Measurements from ENCODE around the gene ENOX1. TPM values are rescaled to one million over a fixed set of nuclear protein-coding genes. Genes with fewer than 3 reads are reported as not detected.

The ENOX1 gene
- total RNA-seq, 1 donor from 2014 or later: 1.1 TPM

DNA sequence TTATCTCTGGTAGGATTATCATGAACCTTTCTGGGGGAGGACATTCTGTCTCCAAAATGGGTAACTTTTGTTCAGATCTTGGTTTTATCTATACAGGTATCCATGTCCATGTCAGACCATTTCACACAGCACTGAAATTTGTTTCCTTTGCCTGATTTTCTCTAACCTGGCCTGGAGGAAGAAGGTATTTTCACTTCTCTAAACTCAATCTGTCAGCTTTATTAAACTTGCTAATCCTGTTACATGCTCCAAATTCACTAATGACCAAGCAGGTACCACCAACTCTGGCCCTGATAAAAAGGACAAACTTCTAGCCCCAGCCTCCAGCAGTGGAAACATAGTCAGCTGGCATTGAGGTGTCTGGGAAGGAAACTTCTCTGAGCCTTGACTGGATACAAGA lies 529.0 kb downstream of the ENOX1 start:
- H3K27me3 Mint-ChIP-seq (ENCODE audit: insufficient read depth, low read depth): no peaks in the 10 kb centered on the region
- H3K27ac Mint-ChIP-seq: no peak overlapping the region
- no peaks in the 10 kb centered on the region for H3K9me3 ChIP-seq (ENCODE audit: low read depth)
- H3K9ac ChIP-seq: no peak overlapping the region
- H4K20me1 ChIP-seq (ENCODE audit: low read depth): no peaks in the 10 kb centered on the region
- no peaks in the 10 kb centered on the region for H3K79me2 ChIP-seq (ENCODE audit: low read depth)
- H3K4me1 Mint-ChIP-seq: no peaks in the 10 kb centered on the region
- no peaks in the 10 kb centered on the region for H3K36me3 Mint-ChIP-seq
- H3K4me3 ChIP-seq: no peak overlapping the region
- H3K27me3 ChIP-seq: no peaks in the 10 kb centered on the region
- no peaks in the 10 kb centered on the region for H3K9me3 Mint-ChIP-seq
- no peak overlapping the region for H3K4me2 ChIP-seq
- no peaks in the 10 kb centered on the region for H3K4me1 ChIP-seq
- no peak overlapping the region for H3K4me3 Mint-ChIP-seq
- H2AFZ ChIP-seq (replicated peaks): no peak overlapping the region
- no peak for DNase-seq (ENCODE audit: low spot score)
- TF ChIP-seq EZH2phosphoT487 (IDR thresholded peaks at IDR 0.05) (no peak), EZH2 (IDR thresholded peaks at IDR 0.05) (no peak)
- TF ChIP-seq, protein P1, sequence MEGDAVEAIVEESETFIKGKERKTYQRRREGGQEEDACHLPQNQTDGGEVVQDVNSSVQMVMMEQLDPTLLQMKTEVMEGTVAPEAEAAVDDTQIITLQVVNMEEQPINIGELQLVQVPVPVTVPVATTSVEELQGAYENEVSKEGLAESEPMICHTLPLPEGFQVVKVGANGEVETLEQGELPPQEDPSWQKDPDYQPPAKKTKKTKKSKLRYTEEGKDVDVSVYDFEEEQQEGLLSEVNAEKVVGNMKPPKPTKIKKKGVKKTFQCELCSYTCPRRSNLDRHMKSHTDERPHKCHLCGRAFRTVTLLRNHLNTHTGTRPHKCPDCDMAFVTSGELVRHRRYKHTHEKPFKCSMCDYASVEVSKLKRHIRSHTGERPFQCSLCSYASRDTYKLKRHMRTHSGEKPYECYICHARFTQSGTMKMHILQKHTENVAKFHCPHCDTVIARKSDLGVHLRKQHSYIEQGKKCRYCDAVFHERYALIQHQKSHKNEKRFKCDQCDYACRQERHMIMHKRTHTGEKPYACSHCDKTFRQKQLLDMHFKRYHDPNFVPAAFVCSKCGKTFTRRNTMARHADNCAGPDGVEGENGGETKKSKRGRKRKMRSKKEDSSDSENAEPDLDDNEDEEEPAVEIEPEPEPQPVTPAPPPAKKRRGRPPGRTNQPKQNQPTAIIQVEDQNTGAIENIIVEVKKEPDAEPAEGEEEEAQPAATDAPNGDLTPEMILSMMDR (IDR thresholded peaks at IDR 0.05): no peak
- no peaks in the 10 kb centered on the region for H3F3A ChIP-seq (ENCODE audit: low read depth)
- no peak overlapping the region for H3K27ac ChIP-seq
- no peaks in the 10 kb centered on the region for H3K36me3 ChIP-seq

DNA sequence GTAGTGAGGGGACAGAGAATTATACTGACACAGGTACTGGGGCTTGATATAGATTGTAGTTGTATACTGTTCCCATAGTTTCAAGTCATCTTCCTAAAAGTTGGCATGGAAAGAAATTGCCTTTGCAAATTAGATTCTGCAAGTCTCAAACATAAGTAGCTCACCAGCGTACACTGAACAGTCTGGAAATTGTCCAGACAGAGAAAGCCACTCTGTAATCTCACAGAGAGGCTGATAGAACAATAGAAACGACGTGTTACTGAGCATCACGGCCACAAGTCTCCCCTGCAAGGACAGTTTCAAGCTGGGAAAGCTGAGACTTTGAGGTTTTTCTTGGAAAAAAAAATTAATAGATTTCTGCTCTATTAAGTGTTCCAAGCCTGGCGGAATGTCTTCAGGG lies 534.8 kb downstream of the ENOX1 start:
- no peaks in the 10 kb centered on the region for H3K27me3 Mint-ChIP-seq (ENCODE audit: insufficient read depth, low read depth)
- no peak overlapping the region for H3K4me3 Mint-ChIP-seq
- no peaks in the 10 kb centered on the region for H3K9me3 Mint-ChIP-seq

DNA sequence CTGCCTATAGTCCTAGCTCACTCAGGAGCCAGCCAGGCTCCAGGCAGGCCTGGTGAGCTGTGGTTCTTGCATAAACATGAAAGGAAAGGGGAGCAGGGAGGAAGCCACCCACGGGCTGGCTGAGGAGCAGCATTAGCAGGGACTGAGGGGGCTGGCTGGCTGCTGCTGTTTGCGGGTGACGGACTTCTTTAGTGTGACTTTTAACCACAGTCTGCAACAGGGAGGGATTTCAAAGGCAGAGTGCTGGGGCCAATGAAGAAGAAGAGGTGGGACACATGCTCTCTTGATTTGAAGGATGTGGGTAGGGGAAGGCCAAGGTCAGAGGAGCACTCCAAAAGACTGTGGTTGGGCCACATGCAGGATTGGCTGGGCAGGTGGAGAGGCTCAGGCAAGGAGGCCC lies 540.4 kb downstream of the ENOX1 start:
- no peak overlapping the region for H3K4me3 ChIP-seq
- H3K4me2 ChIP-seq: no peak overlapping the region
- no peak for DNase-seq (ENCODE audit: low spot score)
- no peaks in the 10 kb centered on the region for H3K79me2 ChIP-seq (ENCODE audit: low read depth)
- peaks cover 6% of the 10 kb centered on the region for H3K4me1 Mint-ChIP-seq
- TF ChIP-seq EZH2phosphoT487 (IDR thresholded peaks at IDR 0.05): no peak
- TF ChIP-seq EZH2 (IDR thresholded peaks at IDR 0.05): no peak
- TF ChIP-seq, protein P1 (IDR thresholded peaks at IDR 0.05): no peak
- H3F3A ChIP-seq (ENCODE audit: low read depth): no peaks in the 10 kb centered on the region
- H3K36me3 ChIP-seq: no peaks in the 10 kb centered on the region
- H4K20me1 ChIP-seq (ENCODE audit: low read depth): no peaks in the 10 kb centered on the region
- no peak overlapping the region for H3K4me3 Mint-ChIP-seq
- H3K9me3 ChIP-seq (ENCODE audit: low read depth): no peaks in the 10 kb centered on the region
- H3K9ac ChIP-seq: no peak overlapping the region
- no peaks in the 10 kb centered on the region for H3K9me3 Mint-ChIP-seq
- H3K27me3 ChIP-seq: no peaks in the 10 kb centered on the region
- no peaks in the 10 kb centered on the region for H3K27me3 Mint-ChIP-seq (ENCODE audit: insufficient read depth, low read depth)
- no peaks in the 10 kb centered on the region for H3K36me3 Mint-ChIP-seq
- no peak overlapping the region for H2AFZ ChIP-seq (replicated peaks)
- no peak overlapping the region for H3K27ac ChIP-seq
- H3K27ac Mint-ChIP-seq: no peak overlapping the region
- H3K4me1 ChIP-seq: no peaks in the 10 kb centered on the region

More for the DNA sequence above, 534.8 kb downstream of the ENOX1 start:
- Histone ChIP-seq H3K27me3 (no peaks in the 10 kb centered on the region), H3K4me1 (no peaks in the 10 kb centered on the region), H3K9me3 (ENCODE audit: low read depth) (no peaks in the 10 kb centered on the region), H3K9ac (no peak overlapping the region), H3K27ac (no peak overlapping the region), H3K36me3 (no peaks in the 10 kb centered on the region), H4K20me1 (ENCODE audit: low read depth) (no peaks in the 10 kb centered on the region), H3F3A (ENCODE audit: low read depth) (no peaks in the 10 kb centered on the region), H2AFZ (replicated peaks) (no peak overlapping the region), H3K4me3 (no peak overlapping the region), H3K4me2 (no peak overlapping the region), H3K79me2 (ENCODE audit: low read depth) (no peaks in the 10 kb centered on the region)
- H3K4me1 Mint-ChIP-seq: no peaks in the 10 kb centered on the region
- no peak for TF ChIP-seq EZH2phosphoT487 (IDR thresholded peaks at IDR 0.05)
- TF ChIP-seq EZH2 (IDR thresholded peaks at IDR 0.05): no peak
- TF ChIP-seq, protein P1 (IDR thresholded peaks at IDR 0.05): no peak
- no peak overlapping the region for H3K27ac Mint-ChIP-seq
- DNase-seq (ENCODE audit: low spot score): no peak
- no peaks in the 10 kb centered on the region for H3K36me3 Mint-ChIP-seq
